SK-N-SH (cell line): Measurements from ENCODE around the gene AZU1. TPM values are rescaled to one million over a fixed set of nuclear protein-coding genes. Genes with fewer than 3 reads are reported as not detected.

Experiments
- CTCF ChIA-PET: fragments of 300-600, 350-600 bp; formaldehyde crosslinking; extraction: SDS; loops from one replicate; lab custom pipeline; 2021; lab: Yijun Ruan, JAX
- POLR2A ChIA-PET: fragments of 350-600 bp; sonication (Branson Sonifier 250); formaldehyde crosslinking; extraction: SDS; loops from one replicate; lab custom pipeline; 2020; ENCODE audit warnings: antibody characterized with exemption, inconsistent platforms; lab: Yijun Ruan, JAX
- DNase-seq: peaks from one replicate; pipeline ENCODE4 v3.0.0; 2012
- H2AFZ ChIP-seq: fragments of 200-600 bp; sonication (generic); 2 replicates; pipeline ENCODE4 v1.8.1; 2016; ENCODE audit warnings: antibody characterized with exemption, mild to moderate bottlenecking, low read depth
- H3F3A ChIP-seq: fragments of 200-600 bp; sonication (generic); replicated peaks from 2 replicates; pipeline ENCODE3; 2016; ENCODE audit warnings: antibody characterized with exemption, mild to moderate bottlenecking; ENCODE audit not compliant: insufficient read depth
- H3K27ac ChIP-seq, 2 experiments: fragments of 200-500 bp in 1 of 2; fragments of 200-600 bp in 1 of 2; sonication (Bioruptor generic) in 1 of 2; sonication (generic), shearing (Covaris generic) in 1 of 2; 2 replicates each; pipeline versions ENCODE4 v1.5.1 to v1.6.1; 2014 to 2016; ENCODE audit warnings: low read depth in 2 of 2, inconsistent platforms in 1 of 2, low read length in 1 of 2, mild to moderate bottlenecking in 1 of 2, mixed read lengths in 1 of 2
- H3K27me3 ChIP-seq: fragments of 200-600 bp; sonication (generic), shearing (Covaris generic); 2 replicates; pipeline ENCODE4 v1.6.1; 2016; ENCODE audit warnings: mixed run types; ENCODE audit not compliant: insufficient read depth
- H3K36me3 ChIP-seq, 2 experiments: fragments of 200-500 bp in 1 of 2; fragments of 200-600 bp in 1 of 2; sonication (Bioruptor generic) in 1 of 2; sonication (generic) in 1 of 2; replicated peaks in 1 of 2; 2 replicates each; pipeline versions ENCODE3 to v1.5.1; 2014 to 2016; ENCODE audit warnings: low read length in 1 of 2, mild to moderate bottlenecking in 1 of 2; ENCODE audit not compliant: insufficient read depth in 2 of 2, control insufficient read depth in 1 of 2
- H3K4me1 ChIP-seq, 2 experiments: fragments of 200-500 bp in 1 of 2; fragments of 200-600 bp in 1 of 2; sonication (Bioruptor generic) in 1 of 2; sonication (generic), shearing (Covaris generic) in 1 of 2; 2 replicates each; pipeline versions ENCODE4 v1.5.1 to v1.6.1; 2014 to 2016; ENCODE audit warnings: low read depth in 1 of 2, low read length in 1 of 2, mixed run types in 1 of 2; ENCODE audit not compliant: insufficient read depth in 2 of 2, control insufficient read depth in 1 of 2
- H3K4me2 ChIP-seq: fragments of 200-600 bp; sonication (generic), shearing (Covaris generic); 2 replicates; pipeline ENCODE4 v1.6.1; 2017; ENCODE audit warnings: mixed run types
- H3K4me3 ChIP-seq, 2 experiments: fragments of 200-500 bp in 1 of 2; fragments of 200-600 bp in 1 of 2; sonication (Bioruptor generic) in 1 of 2; sonication (generic), shearing (Covaris generic) in 1 of 2; 2 replicates each; pipeline versions ENCODE4 v1.5.1 to v1.8.1; 2014 to 2016; ENCODE audit warnings: low read depth in 2 of 2, inconsistent platforms in 1 of 2, low read length in 1 of 2, mild to moderate bottlenecking in 1 of 2, mixed read lengths in 1 of 2, moderate library complexity in 1 of 2
- H3K79me2 ChIP-seq: fragments of 200-600 bp; sonication (generic); 2 replicates; pipeline ENCODE4 v1.8.1; 2017; ENCODE audit warnings: mild to moderate bottlenecking; ENCODE audit not compliant: insufficient read depth
- H3K9ac ChIP-seq: fragments of 200-600 bp; sonication (generic); 2 replicates; pipeline ENCODE4 v1.6.1; 2017; ENCODE audit warnings: mixed run types
- H3K9me2 ChIP-seq: fragments of 200-600 bp; sonication (generic); 2 replicates; pipeline ENCODE4 v1.6.1; 2017; ENCODE audit warnings: mixed run types
- H3K9me3 ChIP-seq: fragments of 200-600 bp; sonication (generic); 2 replicates; pipeline ENCODE4 v1.6.1; 2017; ENCODE audit warnings: mixed run types, mild to moderate bottlenecking, moderate library complexity
- H4K20me1 ChIP-seq: fragments of 200-600 bp; sonication (generic); 2 replicates; pipeline ENCODE4 v1.6.1; 2017; ENCODE audit warnings: mild to moderate bottlenecking, mixed run types; ENCODE audit not compliant: insufficient read depth
- CHD2 ChIP-seq: fragments of 150-350 bp; IDR thresholded peaks from 2 replicates; pipeline ENCODE4 v1.6.1; 2018; ENCODE audit warnings: low read length; ENCODE audit not compliant: partially characterized antibody
- ELF1 ChIP-seq: IDR thresholded peaks from 2 replicates; pipeline ENCODE4 v1.4.0; 2012
- FOXM1 ChIP-seq: IDR thresholded peaks from 2 replicates; pipeline ENCODE4 v1.4.0; 2012; ENCODE audit warnings: low read depth, mild to moderate bottlenecking
- GABPA ChIP-seq: IDR thresholded peaks from 2 replicates; pipeline ENCODE4 v1.4.0; 2012; ENCODE audit warnings: low read depth, mild to moderate bottlenecking
- GATA2 ChIP-seq: sonication (generic); formaldehyde crosslinking; IDR thresholded peaks from 2 replicates; pipeline ENCODE4 v1.5.0; 2020; ENCODE audit warnings: mild to moderate bottlenecking, missing genetic modification reagents
- MEF2A ChIP-seq: IDR thresholded peaks from 2 replicates; pipeline ENCODE4 v1.4.0; 2012; ENCODE audit warnings: low read depth, borderline replicate concordance
- NFIC ChIP-seq: IDR thresholded peaks from 2 replicates; pipeline ENCODE4 v1.4.0; 2012; ENCODE audit warnings: borderline replicate concordance
- NRF1 ChIP-seq: IDR thresholded peaks from 2 replicates; pipeline ENCODE4 v1.6.1; 2012; ENCODE audit warnings: low read depth, mild to moderate bottlenecking, low read length
- POLR2AphosphoS5 ChIP-seq: IDR thresholded peaks from 2 replicates; pipeline ENCODE4 v1.6.1; 2012; ENCODE audit warnings: low read depth, low read length
- RAD21 ChIP-seq: IDR thresholded peaks from 2 replicates; pipeline ENCODE4 v1.6.1; 2012; ENCODE audit warnings: mild to moderate bottlenecking, low read length
- RCOR1 ChIP-seq: fragments of 150-350 bp; IDR thresholded peaks from 2 replicates; pipeline ENCODE4 v1.6.1; 2017; ENCODE audit warnings: antibody characterized with exemption, low read length
- SIN3A ChIP-seq: IDR thresholded peaks from 2 replicates; pipeline ENCODE4 v1.6.1; 2012; ENCODE audit warnings: low read depth, mild to moderate bottlenecking, low read length, moderate library complexity, borderline replicate concordance
- SMC3 ChIP-seq: IDR thresholded peaks from 2 replicates; pipeline ENCODE4 v1.6.1; 2012; ENCODE audit warnings: low read depth, low read length, improper control_type of control experiment
- TAF1 ChIP-seq: IDR thresholded peaks from 2 replicates; pipeline ENCODE4 v1.6.1; 2012; ENCODE audit warnings: low read depth, mild to moderate bottlenecking, low read length, moderate library complexity, borderline replicate concordance
- YY1 ChIP-seq: IDR thresholded peaks from 2 replicates; pipeline ENCODE4 v1.4.0; 2012; ENCODE audit warnings: low read depth, mild to moderate bottlenecking
- WGBS: methylation state at CpG from one replicate; pipeline ENCODE4 v1.1.6; 2017; ENCODE audit warnings: low lambda C conversion rate; 5-methylcytosine and 5-hydroxymethylcytosine counted together
- polyA plus RNA-seq, 3 experiments: library from polyadenylated mRNA; depleted of rRNA; stranded (reverse); fragments of >200 nt; gene quantifications; 2 replicates each; pipeline ENCODE4 v1.2.3, GENCODE V29; 2012
- TF ChIP-seq, protein P1 (sequence below): IDR thresholded peaks from 2 replicates; pipeline ENCODE4 v1.4.0; 2012; ENCODE audit warnings: low read depth
- TF ChIP-seq, protein P2 (sequence below): IDR thresholded peaks from 2 replicates; pipeline ENCODE4 v1.6.1; 2012; ENCODE audit warnings: mild to moderate bottlenecking, low read depth, low read length, moderate library complexity

The AZU1 gene
- polyA plus RNA-seq, 1 of the 3 experiments (the other 2 are of a cell fraction): 0.15 TPM

DNA sequence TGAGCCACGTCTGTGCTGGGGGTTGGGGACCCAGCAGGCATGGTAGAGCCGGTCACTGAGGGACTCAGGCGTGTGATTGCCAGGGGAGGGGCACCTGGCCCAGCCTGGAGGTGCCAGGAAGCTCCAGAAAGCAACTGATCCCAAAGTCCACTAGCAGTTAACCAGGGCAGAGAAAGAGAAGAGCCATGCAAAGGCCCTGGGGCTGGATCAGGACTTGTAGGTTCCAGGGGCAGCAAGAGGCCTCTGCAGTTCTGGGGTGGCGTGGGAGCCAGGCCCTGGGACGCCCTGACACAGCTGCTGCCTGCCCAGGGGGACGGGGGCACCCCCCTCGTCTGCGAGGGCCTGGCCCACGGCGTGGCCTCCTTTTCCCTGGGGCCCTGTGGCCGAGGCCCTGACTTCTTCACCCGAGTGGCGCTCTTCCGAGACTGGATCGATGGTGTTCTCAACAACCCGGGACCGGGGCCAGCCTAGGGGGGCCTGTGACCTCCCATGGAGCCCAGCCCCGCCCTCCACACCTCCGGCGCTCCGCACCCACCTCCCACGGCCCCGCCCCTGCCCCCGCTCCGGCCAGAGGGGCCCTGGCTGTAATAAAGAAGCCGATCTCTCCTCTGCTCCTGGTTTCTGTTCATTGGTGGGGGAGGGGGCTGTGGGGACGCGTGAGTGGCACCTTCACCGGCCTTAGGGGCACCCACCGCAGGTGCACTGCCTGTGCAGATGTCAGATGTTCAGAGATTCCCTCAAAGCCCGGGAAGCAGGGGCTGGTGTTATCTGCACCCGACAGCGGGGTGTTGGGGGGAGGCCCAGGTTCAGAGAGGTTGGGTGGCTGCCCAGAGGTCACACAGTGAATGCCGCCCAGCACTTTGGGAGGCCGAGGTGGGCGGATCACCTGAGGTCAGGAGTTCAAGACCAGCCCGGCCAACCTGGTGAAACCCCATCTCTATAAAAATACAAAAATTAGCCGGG is 4.1 kb downstream of the AZU1 start:
- Histone ChIP-seq H4K20me1 (no peaks in the 10 kb centered on the region), H3K9me3 (no peaks in the 10 kb centered on the region), H3K4me1 (no peaks in the 10 kb centered on the region), H3K27me3 (peaks cover 63% of the 10 kb centered on the region), H3K4me2 (no peak overlapping the region), H3K9ac (no peak overlapping the region), H3K9me2 (no peaks in the 10 kb centered on the region), H3K79me2 (no peaks in the 10 kb centered on the region), H2AFZ (no peak overlapping the region), H3K36me3 (no peaks in the 10 kb centered on the region), H3K27ac (no peak overlapping the region), H3F3A (peaks cover 5% of the 10 kb centered on the region), H3K4me3 (no peak overlapping the region)
- WGBS: 26% methylated on average over 32 of the region's 38 CpGs
- ChIA-PET CTCF (interaction anchor here (1.1 to 1.7 kb wide), 4 partner anchors 19 to 62 kb away, joined by 3 to 5 read pairs (median 4); no protein-coding TSS in a partner anchor), POLR2A (no interaction called here)
- DNase-seq: no peak
- TF ChIP-seq RCOR1 (no peak), SIN3A (no peak), GATA2 (CRISPR knock-in tag) (no peak), FOXM1 (no peak), POLR2AphosphoS5 (no peak), CHD2 (no peak), NFIC (no peak), ELF1 (no peak), TAF1 (no peak), RAD21 (no peak), NRF1 (no peak), SMC3 (no peak), YY1 (no peak), MEF2A (no peak), GABPA (no peak)
- TF ChIP-seq, protein P1, sequence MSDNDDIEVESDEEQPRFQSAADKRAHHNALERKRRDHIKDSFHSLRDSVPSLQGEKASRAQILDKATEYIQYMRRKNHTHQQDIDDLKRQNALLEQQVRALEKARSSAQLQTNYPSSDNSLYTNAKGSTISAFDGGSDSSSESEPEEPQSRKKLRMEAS: no peak
- TF ChIP-seq, protein P2, sequence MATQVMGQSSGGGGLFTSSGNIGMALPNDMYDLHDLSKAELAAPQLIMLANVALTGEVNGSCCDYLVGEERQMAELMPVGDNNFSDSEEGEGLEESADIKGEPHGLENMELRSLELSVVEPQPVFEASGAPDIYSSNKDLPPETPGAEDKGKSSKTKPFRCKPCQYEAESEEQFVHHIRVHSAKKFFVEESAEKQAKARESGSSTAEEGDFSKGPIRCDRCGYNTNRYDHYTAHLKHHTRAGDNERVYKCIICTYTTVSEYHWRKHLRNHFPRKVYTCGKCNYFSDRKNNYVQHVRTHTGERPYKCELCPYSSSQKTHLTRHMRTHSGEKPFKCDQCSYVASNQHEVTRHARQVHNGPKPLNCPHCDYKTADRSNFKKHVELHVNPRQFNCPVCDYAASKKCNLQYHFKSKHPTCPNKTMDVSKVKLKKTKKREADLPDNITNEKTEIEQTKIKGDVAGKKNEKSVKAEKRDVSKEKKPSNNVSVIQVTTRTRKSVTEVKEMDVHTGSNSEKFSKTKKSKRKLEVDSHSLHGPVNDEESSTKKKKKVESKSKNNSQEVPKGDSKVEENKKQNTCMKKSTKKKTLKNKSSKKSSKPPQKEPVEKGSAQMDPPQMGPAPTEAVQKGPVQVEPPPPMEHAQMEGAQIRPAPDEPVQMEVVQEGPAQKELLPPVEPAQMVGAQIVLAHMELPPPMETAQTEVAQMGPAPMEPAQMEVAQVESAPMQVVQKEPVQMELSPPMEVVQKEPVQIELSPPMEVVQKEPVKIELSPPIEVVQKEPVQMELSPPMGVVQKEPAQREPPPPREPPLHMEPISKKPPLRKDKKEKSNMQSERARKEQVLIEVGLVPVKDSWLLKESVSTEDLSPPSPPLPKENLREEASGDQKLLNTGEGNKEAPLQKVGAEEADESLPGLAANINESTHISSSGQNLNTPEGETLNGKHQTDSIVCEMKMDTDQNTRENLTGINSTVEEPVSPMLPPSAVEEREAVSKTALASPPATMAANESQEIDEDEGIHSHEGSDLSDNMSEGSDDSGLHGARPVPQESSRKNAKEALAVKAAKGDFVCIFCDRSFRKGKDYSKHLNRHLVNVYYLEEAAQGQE: no peak
